H9 (cell line): ENCODE data around the gene PTPRK. TPM values are rescaled to one million over a fixed set of nuclear protein-coding genes. Genes with fewer than 3 reads are reported as not detected.

ENCODE experiments used
- DNase-seq: peaks from one replicate; pipeline ENCODE4 v3.0.0-alpha.2; 2017
- H2AFZ ChIP-seq: one replicate; pipeline ENCODE4 v1.6.1; 2013; ENCODE audit warnings: mild to moderate bottlenecking, low read length, control low read depth, moderate library complexity
- H2AK5ac ChIP-seq: 2 replicates; pipeline ENCODE4 v1.6.1; 2013; ENCODE audit warnings: low read length, control low read depth, mixed read lengths; ENCODE audit not compliant: insufficient read length
- H2BK120ac ChIP-seq: one replicate; pipeline ENCODE4 v1.6.1; 2013; ENCODE audit warnings: low read depth, mild to moderate bottlenecking, low read length, control low read depth, inconsistent platforms; ENCODE audit not compliant: poor library complexity, severe bottlenecking
- H2BK12ac ChIP-seq: 2 replicates; pipeline ENCODE4 v1.6.1; 2013; ENCODE audit warnings: low read length, control low read depth, mixed read lengths, low read depth; ENCODE audit not compliant: insufficient read length
- H2BK15ac ChIP-seq: 2 replicates; pipeline ENCODE4 v1.6.1; 2013; ENCODE audit warnings: low read depth, low read length, control low read depth
- H2BK20ac ChIP-seq: one replicate; pipeline ENCODE4 v1.6.1; 2013; ENCODE audit warnings: low read depth, mild to moderate bottlenecking, low read length, control low read depth, inconsistent platforms; ENCODE audit not compliant: poor library complexity, severe bottlenecking
- H2BK5ac ChIP-seq: 2 replicates; pipeline ENCODE4 v1.6.1; 2013; ENCODE audit warnings: low read length, control low read depth, mixed read lengths; ENCODE audit not compliant: insufficient read length
- H3K14ac ChIP-seq: 2 replicates; pipeline ENCODE4 v1.6.1; 2013; ENCODE audit warnings: low read length, control low read depth; ENCODE audit not compliant: insufficient read depth
- H3K18ac ChIP-seq: 2 replicates; pipeline ENCODE4 v1.6.1; 2013; ENCODE audit warnings: low read depth, mild to moderate bottlenecking, mixed read lengths, low read length, control low read depth; ENCODE audit not compliant: insufficient read length
- H3K23ac ChIP-seq: 2 replicates; pipeline ENCODE4 v1.6.1; 2013; ENCODE audit warnings: low read length, control low read depth, mixed read lengths, low read depth; ENCODE audit not compliant: insufficient read length
- H3K23me2 ChIP-seq: 2 replicates; pipeline ENCODE4 v1.6.1; 2013; ENCODE audit warnings: low read depth, mild to moderate bottlenecking, mixed read lengths, low read length, control low read depth; ENCODE audit not compliant: insufficient read length, poor library complexity, severe bottlenecking
- H3K27ac ChIP-seq: 2 replicates; pipeline ENCODE4 v1.5.1; 2013; ENCODE audit warnings: low read length, control low read depth, mixed read lengths, low read depth; ENCODE audit not compliant: insufficient read length
- H3K27me3 ChIP-seq: 2 replicates; pipeline ENCODE4 v1.6.1; 2013; ENCODE audit warnings: low read length, control low read depth, inconsistent platforms; ENCODE audit not compliant: insufficient read depth
- H3K4ac ChIP-seq: 2 replicates; pipeline ENCODE4 v1.6.1; 2013; ENCODE audit warnings: low read depth, mild to moderate bottlenecking, control low read depth, inconsistent platforms, low read length, moderate library complexity
- H3K4me1 ChIP-seq: 2 replicates; pipeline ENCODE4 v1.6.1; 2013; ENCODE audit warnings: low read length, control low read depth, inconsistent platforms; ENCODE audit not compliant: insufficient read depth
- H3K4me2 ChIP-seq: 2 replicates; pipeline ENCODE4 v1.6.1; 2013; ENCODE audit warnings: low read length, control low read depth, mixed read lengths; ENCODE audit not compliant: insufficient read length, insufficient read depth
- H3K56ac ChIP-seq: 2 replicates; pipeline ENCODE4 v1.6.1; 2013; ENCODE audit warnings: low read depth, mild to moderate bottlenecking, mixed read lengths, low read length, control low read depth; ENCODE audit not compliant: insufficient read length
- H3K79me1 ChIP-seq: 2 replicates; pipeline ENCODE4 v1.6.1; 2013; ENCODE audit warnings: low read depth, mild to moderate bottlenecking, moderate library complexity, low read length, control low read depth, inconsistent platforms; ENCODE audit not compliant: insufficient read depth, poor library complexity, severe bottlenecking
- H3K79me2 ChIP-seq: 2 replicates; pipeline ENCODE4 v1.6.1; 2013; ENCODE audit warnings: low read length, control low read depth, inconsistent platforms; ENCODE audit not compliant: insufficient read depth
- H3K9ac ChIP-seq: 2 replicates; pipeline ENCODE4 v1.6.1; 2013; ENCODE audit warnings: low read length, control low read depth, mixed read lengths; ENCODE audit not compliant: insufficient read length; ENCODE audit errors: extremely low read depth
- H3K9me3 ChIP-seq: one replicate; pipeline ENCODE4 v1.6.1; 2013; ENCODE audit warnings: low read depth, low read length, inconsistent platforms; ENCODE audit not compliant: control insufficient read depth
- H3T11ph ChIP-seq: one replicate; pipeline ENCODE4 v1.6.1; 2013; ENCODE audit warnings: mild to moderate bottlenecking, low read length, control low read depth, inconsistent platforms
- H4K20me1 ChIP-seq: one replicate; pipeline ENCODE4 v1.6.1; 2013; ENCODE audit not compliant: control insufficient read depth, insufficient read length, insufficient read depth
- H4K5ac ChIP-seq: 2 replicates; pipeline ENCODE4 v1.6.1; 2013; ENCODE audit warnings: low read depth, mild to moderate bottlenecking, mixed read lengths, low read length, control low read depth; ENCODE audit not compliant: insufficient read length
- H4K8ac ChIP-seq: replicated peaks from 2 replicates; pipeline ENCODE4 v1.6.1; 2013; ENCODE audit warnings: low read length, control low read depth, mixed read lengths, low read depth; ENCODE audit not compliant: insufficient read length
- H4K91ac ChIP-seq: 2 replicates; pipeline ENCODE4 v1.6.1; 2013; ENCODE audit warnings: low read depth, mild to moderate bottlenecking, moderate library complexity, mixed read lengths, low read length, control low read depth; ENCODE audit not compliant: insufficient read length
- H3K27ac Mint-ChIP-seq, 3 experiments: 2 replicates in 2 of 3; 3 replicates in 1 of 3; pipeline ENCODE4 v1.8.0; 2020 to 2021; ENCODE audit warnings: mixed read lengths in 3 of 3, mild to moderate bottlenecking in 1 of 3, moderate library complexity in 1 of 3
- H3K27me3 Mint-ChIP-seq: 2 replicates; pipeline ENCODE4 v1.8.0; 2021; ENCODE audit warnings: low read depth, mild to moderate bottlenecking, moderate library complexity, mixed read lengths
- H3K36me3 Mint-ChIP-seq, 3 experiments: 2 replicates in 2 of 3; 3 replicates in 1 of 3; pipeline ENCODE4 v1.8.0; 2020 to 2021; ENCODE audit warnings: low read depth in 3 of 3, mixed read lengths in 3 of 3; ENCODE audit not compliant: insufficient read depth in 1 of 3
- H3K4me1 Mint-ChIP-seq, 2 experiments: 2 replicates each; pipeline ENCODE4 v1.8.0; 2020; ENCODE audit warnings: mixed read lengths in 2 of 2
- H3K4me3 Mint-ChIP-seq, 2 experiments: 2 replicates in 1 of 2; 3 replicates in 1 of 2; pipeline ENCODE4 v1.8.0; 2020 to 2021; ENCODE audit warnings: mild to moderate bottlenecking in 2 of 2, mixed read lengths in 2 of 2, moderate library complexity in 1 of 2
- H3K9me3 Mint-ChIP-seq, 2 experiments: 2 replicates in 1 of 2; 3 replicates in 1 of 2; pipeline ENCODE4 v1.8.0; 2020; ENCODE audit warnings: mild to moderate bottlenecking in 2 of 2, mixed read lengths in 2 of 2, moderate library complexity in 1 of 2
- WGBS: extraction: QIAGEN DNeasy Blood & Tissue Kit; methylation state at CpG from one replicate; pipeline ENCODE4 v1.1.7; 2013; ENCODE audit warnings: missing lambda C conversion rate, low lambda C conversion rate, mixed read lengths; ENCODE audit not compliant: insufficient read length; ENCODE audit errors: extremely low coverage; 5-methylcytosine and 5-hydroxymethylcytosine counted together
- total RNA-seq: library from RNA; stranded (reverse); gene quantifications from 2 replicates; pipeline ENCODE4 v1.2.1, GENCODE V29; 2021
- TF ChIP-seq, protein P1 (sequence below): fragments of 200-600 bp; sonication (generic); conservative IDR thresholded peaks from 3 replicates; pipeline ENCODE4 v1.8.0; 2021; ENCODE audit warnings: antibody characterized with exemption, mild to moderate bottlenecking

PTPRK gene
- total RNA-seq, 1 experiment from 2014 or later = 47.9 TPM

DNA sequence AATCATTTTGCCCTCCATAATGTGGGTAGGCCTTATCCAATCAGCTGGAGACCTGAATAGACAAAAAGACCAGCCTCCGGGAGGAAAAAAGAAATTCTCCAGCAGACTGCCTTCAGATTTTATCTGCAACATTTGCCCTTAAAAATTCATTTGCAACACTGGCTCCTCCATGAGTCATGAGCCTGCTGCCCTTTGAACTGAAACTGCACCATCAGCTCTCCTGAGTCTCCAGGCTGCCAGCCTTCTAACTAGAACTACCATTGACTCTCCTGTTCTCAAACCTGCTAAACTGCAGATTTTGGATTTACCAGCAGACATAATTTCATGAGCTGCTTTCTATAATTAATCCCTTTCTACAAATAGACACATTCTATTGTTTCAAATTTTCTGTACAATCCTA is 395.7 kb downstream of the PTPRK start:
- Histone ChIP-seq H3K9me3 (no peaks in the 10 kb centered on the region), H3K14ac (no peak overlapping the region), H4K8ac (no peak overlapping the region), H3K4me2 (no peak overlapping the region), H3K27me3 (no peaks in the 10 kb centered on the region), H2BK12ac (no peak overlapping the region), H4K5ac (no peak overlapping the region), H3K79me2 (no peaks in the 10 kb centered on the region), H3T11ph (no peak overlapping the region), H3K56ac (no peak overlapping the region), H4K91ac (no peak overlapping the region), H3K4me1 (no peaks in the 10 kb centered on the region), H3K23ac (no peak overlapping the region), H2BK120ac (no peak overlapping the region), H3K23me2 (no peaks in the 10 kb centered on the region), H3K18ac (no peak overlapping the region), H2AK5ac (no peak overlapping the region), H3K9ac (no peak overlapping the region), H2BK5ac (no peak overlapping the region), H3K79me1 (no peaks in the 10 kb centered on the region), H4K20me1 (no peaks in the 10 kb centered on the region), H3K27ac (no peak overlapping the region), H2BK15ac (no peak overlapping the region), H2AFZ (no peak overlapping the region), H2BK20ac (no peak overlapping the region), H3K4ac (no peak overlapping the region)
- Mint-ChIP-seq H3K4me1 (no peaks in the 10 kb centered on the region), H3K9me3 (no peaks in the 10 kb centered on the region), H3K27ac (no peak overlapping the region), H3K4me3 (no peak overlapping the region), H3K27me3 (no peaks in the 10 kb centered on the region), H3K36me3 (no peaks in the 10 kb centered on the region)
- no peak for DNase-seq
- TF ChIP-seq, protein P1, sequence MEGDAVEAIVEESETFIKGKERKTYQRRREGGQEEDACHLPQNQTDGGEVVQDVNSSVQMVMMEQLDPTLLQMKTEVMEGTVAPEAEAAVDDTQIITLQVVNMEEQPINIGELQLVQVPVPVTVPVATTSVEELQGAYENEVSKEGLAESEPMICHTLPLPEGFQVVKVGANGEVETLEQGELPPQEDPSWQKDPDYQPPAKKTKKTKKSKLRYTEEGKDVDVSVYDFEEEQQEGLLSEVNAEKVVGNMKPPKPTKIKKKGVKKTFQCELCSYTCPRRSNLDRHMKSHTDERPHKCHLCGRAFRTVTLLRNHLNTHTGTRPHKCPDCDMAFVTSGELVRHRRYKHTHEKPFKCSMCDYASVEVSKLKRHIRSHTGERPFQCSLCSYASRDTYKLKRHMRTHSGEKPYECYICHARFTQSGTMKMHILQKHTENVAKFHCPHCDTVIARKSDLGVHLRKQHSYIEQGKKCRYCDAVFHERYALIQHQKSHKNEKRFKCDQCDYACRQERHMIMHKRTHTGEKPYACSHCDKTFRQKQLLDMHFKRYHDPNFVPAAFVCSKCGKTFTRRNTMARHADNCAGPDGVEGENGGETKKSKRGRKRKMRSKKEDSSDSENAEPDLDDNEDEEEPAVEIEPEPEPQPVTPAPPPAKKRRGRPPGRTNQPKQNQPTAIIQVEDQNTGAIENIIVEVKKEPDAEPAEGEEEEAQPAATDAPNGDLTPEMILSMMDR = no peak
- WGBS = no CpG with 5 or more reads among the region's 1 CpG
